Natural killer cell (primary cell): ENCODE data around the gene DIAPH1. TPM values are rescaled to one million over a fixed set of nuclear protein-coding genes. Genes with fewer than 3 reads are reported as not detected.

Source experiments
- ATAC-seq, 3 donors: fragments of 150-1000 bp in 2 of 3; fragments of 200-7000 bp in 1 of 3; cut with Tn5 transposase; 1 replicate in 1 of 3; 2 replicates in 2 of 3; pipeline ENCODE4 v1.10.0; 2021; ENCODE audit warnings: mild to moderate bottlenecking in 2 of 3, moderate library complexity in 2 of 3
- DNase-seq, 2 donors: peaks; one replicate each; pipeline versions ENCODE4 v3.0.0 to v3.0.0-alpha.2; 2013 to 2021; ENCODE audit warnings: mixed read lengths in 1 of 2
- H3K27ac ChIP-seq: one replicate; pipeline ENCODE4 v1.5.1; 2013; ENCODE audit warnings: mild to moderate bottlenecking, low read length
- H3K27me3 ChIP-seq: one replicate; pipeline ENCODE4 v1.6.1; 2013; ENCODE audit warnings: low read length; ENCODE audit not compliant: control insufficient read depth, insufficient read depth
- H3K36me3 ChIP-seq: one replicate; pipeline ENCODE4 v1.6.1; 2013; ENCODE audit warnings: low read length; ENCODE audit not compliant: control insufficient read depth, insufficient read depth
- H3K4me1 ChIP-seq: one replicate; pipeline ENCODE4 v1.6.1; 2013; ENCODE audit warnings: low read length; ENCODE audit not compliant: control insufficient read depth, insufficient read depth
- H3K4me3 ChIP-seq: one replicate; pipeline ENCODE4 v1.5.1; 2013; ENCODE audit warnings: low read length
- H3K9me3 ChIP-seq: one replicate; pipeline ENCODE4 v1.6.1; 2013; ENCODE audit warnings: low read length; ENCODE audit not compliant: control insufficient read depth, insufficient read depth
- H3K27ac Mint-ChIP-seq, 2 donors: one replicate each; pipeline ENCODE4 v1.8.0; 2022; ENCODE audit warnings: mild to moderate bottlenecking in 2 of 2, mixed read lengths in 2 of 2, moderate library complexity in 1 of 2
- H3K27me3 Mint-ChIP-seq, 2 donors: one replicate each; pipeline ENCODE4 v1.8.0; 2022; ENCODE audit warnings: low read depth in 2 of 2, mixed read lengths in 2 of 2
- H3K36me3 Mint-ChIP-seq: one replicate; pipeline ENCODE4 v1.8.0; 2022; ENCODE audit warnings: mixed read lengths
- H3K4me1 Mint-ChIP-seq, 2 donors: one replicate each; pipeline ENCODE4 v1.8.0; 2022; ENCODE audit warnings: mixed read lengths in 2 of 2
- H3K4me3 Mint-ChIP-seq: one replicate; pipeline ENCODE4 v1.8.0; 2022; ENCODE audit warnings: mild to moderate bottlenecking, moderate library complexity, mixed read lengths
- H3K9me3 Mint-ChIP-seq, 2 donors: one replicate each; pipeline ENCODE4 v1.8.0; 2022; ENCODE audit warnings: mixed read lengths in 2 of 2
- WGBS: methylation state at CpG from one replicate; pipeline ENCODE4 v1.1.7; 2013; ENCODE audit warnings: missing lambda C conversion rate; ENCODE audit not compliant: insufficient coverage; 5-methylcytosine and 5-hydroxymethylcytosine counted together
- intact Hi-C: fragments of 100-400 bp; cut with micrococcal nuclease; formaldehyde crosslinking; loops from one replicate; pipeline ENCODE4 v1.14.2; 2022
- total RNA-seq, 4 donors: library from RNA; stranded (reverse); fragments of 120-200 nt in 1 of 4; gene quantifications; one replicate each; pipeline versions ENCODE4 v1.2.3 to v1.2.4, GENCODE V29; 2013 to 2022
- TF ChIP-seq, protein P1 (sequence below): fragments of 200-600 bp; IDR thresholded peaks from one replicate; pipeline ENCODE4 v1.8.0; 2022; ENCODE audit warnings: antibody characterized with exemption

Gene DIAPH1
- total RNA-seq, 3 donors from 2014 or later (not counting 1 experiment from before 2014, with no cell fraction given): 410 to 456 (median 419) TPM

DNA sequence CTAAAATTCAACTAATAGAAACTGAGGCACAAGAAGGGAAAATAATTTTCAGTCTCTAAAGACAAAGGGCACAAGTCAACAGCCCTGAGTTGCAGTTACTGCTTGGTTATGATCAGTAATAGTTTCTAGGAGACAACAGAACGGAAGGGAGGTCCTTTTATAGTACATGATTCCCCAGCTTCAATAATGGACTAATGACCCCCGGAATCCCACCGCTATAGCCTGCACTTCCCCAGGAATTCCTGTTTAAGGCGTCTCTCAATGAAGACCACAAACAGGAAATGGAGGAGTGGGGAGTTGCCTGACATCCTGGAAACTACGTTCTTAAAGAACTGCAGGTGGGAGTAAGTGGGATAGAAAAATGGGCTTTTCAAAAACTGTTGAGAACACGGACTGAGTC is 60.6 kb downstream of the DIAPH1 start:
- intact Hi-C loops: no loop called here
- peak in 1 of 2 donors; percentile 15 for DNase-seq
- 55% methylated on average over 6 of the region's 6 CpGs for WGBS
- H3K36me3 ChIP-seq: peaks cover 62% of the 10 kb centered on the region
- H3K27me3 Mint-ChIP-seq: no peaks in the 10 kb centered on the region
- peak in 2 of 3 donors; percentile 26 to 27 for ATAC-seq
- H3K27ac Mint-ChIP-seq: peak overlapping the region; percentile 76 to 82
- peaks cover 46 to 57% of the 10 kb centered on the region in 2 donors for H3K4me1 Mint-ChIP-seq
- TF ChIP-seq, protein P1, sequence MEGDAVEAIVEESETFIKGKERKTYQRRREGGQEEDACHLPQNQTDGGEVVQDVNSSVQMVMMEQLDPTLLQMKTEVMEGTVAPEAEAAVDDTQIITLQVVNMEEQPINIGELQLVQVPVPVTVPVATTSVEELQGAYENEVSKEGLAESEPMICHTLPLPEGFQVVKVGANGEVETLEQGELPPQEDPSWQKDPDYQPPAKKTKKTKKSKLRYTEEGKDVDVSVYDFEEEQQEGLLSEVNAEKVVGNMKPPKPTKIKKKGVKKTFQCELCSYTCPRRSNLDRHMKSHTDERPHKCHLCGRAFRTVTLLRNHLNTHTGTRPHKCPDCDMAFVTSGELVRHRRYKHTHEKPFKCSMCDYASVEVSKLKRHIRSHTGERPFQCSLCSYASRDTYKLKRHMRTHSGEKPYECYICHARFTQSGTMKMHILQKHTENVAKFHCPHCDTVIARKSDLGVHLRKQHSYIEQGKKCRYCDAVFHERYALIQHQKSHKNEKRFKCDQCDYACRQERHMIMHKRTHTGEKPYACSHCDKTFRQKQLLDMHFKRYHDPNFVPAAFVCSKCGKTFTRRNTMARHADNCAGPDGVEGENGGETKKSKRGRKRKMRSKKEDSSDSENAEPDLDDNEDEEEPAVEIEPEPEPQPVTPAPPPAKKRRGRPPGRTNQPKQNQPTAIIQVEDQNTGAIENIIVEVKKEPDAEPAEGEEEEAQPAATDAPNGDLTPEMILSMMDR: peak; percentile 30
- H3K9me3 ChIP-seq: no peaks in the 10 kb centered on the region
- peaks cover 5% of the 10 kb centered on the region for H3K4me1 ChIP-seq
- no peaks in the 10 kb centered on the region for H3K27me3 ChIP-seq
- H3K9me3 Mint-ChIP-seq: no peaks in the 10 kb centered on the region
- H3K36me3 Mint-ChIP-seq: no peaks in the 10 kb centered on the region
- no peak overlapping the region for H3K4me3 Mint-ChIP-seq
- H3K4me3 ChIP-seq: no peak overlapping the region
- no peak overlapping the region for H3K27ac ChIP-seq

DNA sequence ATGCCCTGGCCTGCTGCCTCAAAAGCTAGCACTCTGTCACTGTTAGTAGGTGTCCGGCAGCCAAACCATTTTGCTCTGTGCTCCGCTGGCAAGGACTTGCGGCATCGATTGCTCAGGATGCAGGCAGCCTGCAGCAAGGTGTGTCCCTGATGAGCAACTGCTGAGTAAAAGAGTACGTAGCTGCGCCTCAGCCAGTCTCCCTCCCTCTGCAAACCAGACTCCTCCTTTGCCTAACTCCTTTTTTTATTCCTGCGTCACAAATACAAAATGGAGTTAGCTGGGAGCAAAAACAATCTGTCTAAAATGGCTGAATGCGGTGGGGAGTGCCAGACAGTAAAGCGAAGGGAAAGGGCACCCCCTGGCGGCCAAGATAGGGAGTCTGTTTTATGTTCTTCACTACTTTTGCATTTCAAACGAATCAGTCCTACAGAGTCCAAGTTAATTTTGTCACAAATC is 61.1 kb downstream of the DIAPH1 start:
- no peaks in the 10 kb centered on the region for H3K9me3 Mint-ChIP-seq

DNA sequence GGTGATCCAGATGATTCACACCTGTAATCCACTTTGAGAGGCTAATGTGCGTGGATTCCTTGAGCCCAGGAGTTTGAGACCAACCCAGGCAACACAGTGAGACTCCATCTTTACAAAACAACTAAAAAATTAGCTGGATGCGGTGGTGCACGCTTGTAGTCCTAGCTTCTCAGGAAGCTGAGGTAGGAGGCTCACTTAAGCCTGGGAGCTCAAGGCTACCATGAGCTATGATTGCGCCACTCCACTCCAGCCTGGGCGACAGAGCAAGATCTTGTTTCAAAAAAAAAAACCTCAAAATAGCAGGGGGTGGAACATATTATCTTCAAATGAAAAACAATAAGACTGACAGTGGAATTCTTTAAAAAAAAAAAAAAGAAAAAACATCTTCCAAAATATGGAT is 70.9 kb downstream of the DIAPH1 start:
- Mint-ChIP-seq H3K27ac (peak overlapping the region; percentile 7 to 75), H3K4me3 (no peak overlapping the region), H3K36me3 (peaks cover 14% of the 10 kb centered on the region), H3K27me3 (no peaks in the 10 kb centered on the region), H3K9me3 (peaks cover 2 to 6% of the 10 kb centered on the region in 2 donors), H3K4me1 (peaks cover 45 to 62% of the 10 kb centered on the region in 2 donors)
- no peaks in the 10 kb centered on the region for H3K27me3 ChIP-seq
- WGBS: 94% methylated on average over 5 of the region's 5 CpGs
- H3K4me1 ChIP-seq: no peaks in the 10 kb centered on the region
- H3K9me3 ChIP-seq: peaks cover 4% of the 10 kb centered on the region
- no peak overlapping the region for H3K27ac ChIP-seq
- H3K36me3 ChIP-seq: peaks cover 41% of the 10 kb centered on the region
- TF ChIP-seq, protein P1: no peak
- H3K4me3 ChIP-seq: no peak overlapping the region
- ATAC-seq: no peak
- DNase-seq: no peak
- intact Hi-C loops: no loop called here

More for the DNA sequence above, 61.1 kb downstream of the DIAPH1 start:
- TF ChIP-seq, protein P1: peak; percentile 84
- 80% methylated on average over 11 of the region's 11 CpGs for WGBS
- DNase-seq (peak; percentile 67 to 90), ATAC-seq (peak; percentile 82 to 92 (median 90))
- H3K4me3 ChIP-seq: no peak overlapping the region
- Mint-ChIP-seq H3K27ac (peak overlapping the region; percentile 76 to 82), H3K36me3 (no peaks in the 10 kb centered on the region), H3K4me3 (no peak overlapping the region), H3K4me1 (peaks cover 42 to 54% of the 10 kb centered on the region in 2 donors), H3K27me3 (no peaks in the 10 kb centered on the region)
- peak overlapping the region; percentile 14 for H3K27ac ChIP-seq
- H3K27me3 ChIP-seq: no peaks in the 10 kb centered on the region
- peaks cover 57% of the 10 kb centered on the region for H3K36me3 ChIP-seq
- H3K4me1 ChIP-seq: peaks cover 5% of the 10 kb centered on the region
- H3K9me3 ChIP-seq: no peaks in the 10 kb centered on the region
- intact Hi-C loops: no loop called here

DNA sequence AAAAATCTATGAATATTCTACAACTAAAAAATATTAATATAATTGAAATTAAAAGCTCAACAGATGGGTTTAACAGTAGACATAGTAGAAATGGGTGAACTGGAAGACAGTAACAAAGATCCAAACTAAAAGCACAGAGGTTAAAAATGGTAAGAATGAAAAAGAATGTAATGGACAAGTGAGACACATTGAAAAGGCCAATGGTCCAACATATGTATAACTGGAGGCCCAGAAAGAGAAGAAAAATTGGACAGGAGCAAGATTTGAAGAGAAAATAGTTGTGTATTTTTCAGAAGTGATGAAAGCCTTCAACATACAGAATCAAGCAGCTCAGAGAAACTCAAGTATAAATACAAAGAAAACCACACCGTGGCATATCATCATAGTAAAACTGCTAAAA is 71.3 kb downstream of the DIAPH1 start:
- Histone ChIP-seq H3K4me1 (no peaks in the 10 kb centered on the region), H3K27ac (no peak overlapping the region), H3K4me3 (no peak overlapping the region), H3K9me3 (peaks cover 4% of the 10 kb centered on the region), H3K27me3 (no peaks in the 10 kb centered on the region), H3K36me3 (peaks cover 42% of the 10 kb centered on the region)
- TF ChIP-seq, protein P1: no peak
- peak in 1 of 2 donors; percentile 20 for DNase-seq
- Mint-ChIP-seq H3K4me1 (peaks cover 46 to 63% of the 10 kb centered on the region in 2 donors), H3K27ac (peak overlapping the region; percentile 7 to 75), H3K36me3 (peaks cover 14% of the 10 kb centered on the region), H3K4me3 (no peak overlapping the region), H3K9me3 (peaks cover 2 to 6% of the 10 kb centered on the region in 2 donors), H3K27me3 (no peaks in the 10 kb centered on the region)
- no peak for ATAC-seq
- 100% methylated on average over 1 of the region's 1 CpG for WGBS
- intact Hi-C loops: no loop called here
